ENCODE data around the gene NOVA2.

- TF ChIP-seq CTCF (IDR thresholded peaks at IDR 0.05; ENCODE audit: low read length), result no peak
- no peak for TF ChIP-seq EZH2 (IDR thresholded peaks at IDR 0.05; ENCODE audit: borderline replicate concordance, low read length)
Measured at GRCh38 chr19:45981350-45981749, 7.7 kb upstream of the NOVA2 start.

Measured in OCI-LY1 (cell line).